HL-60 (cell line): ENCODE measurements around the gene LIME1.

Experiments
- DNase-seq, 2 experiments: peaks; one replicate each; pipeline ENCODE4 v3.0.0-alpha.2; 2010 to 2020; ENCODE audit warnings: low read depth in 1 of 2, low spot score in 1 of 2
- H3K27ac ChIP-seq: fragments of 250-450 bp; sonication (Bioruptor Pico); replicated peaks from 2 replicates; pipeline ENCODE4 v1.5.1; 2020; ENCODE audit warnings: mild to moderate bottlenecking, moderate library complexity
- H3K27me3 ChIP-seq: fragments of 250-450 bp; sonication (Bioruptor Pico); 2 replicates; pipeline ENCODE4 v1.5.1; 2021; ENCODE audit warnings: mild to moderate bottlenecking, moderate library complexity; ENCODE audit not compliant: insufficient read depth, poor library complexity, severe bottlenecking
- H3K4me3 ChIP-seq: replicated peaks from 2 replicates; pipeline ENCODE4 v1.5.1; 2011; ENCODE audit warnings: mild to moderate bottlenecking, control low read depth, low read length; ENCODE audit not compliant: insufficient read depth
- GABPA ChIP-seq: IDR thresholded peaks from 2 replicates; pipeline ENCODE4 v1.6.1; 2012; ENCODE audit warnings: low read depth
- POLR2AphosphoS5 ChIP-seq: IDR thresholded peaks from 2 replicates; pipeline ENCODE4 v1.6.1; 2012; ENCODE audit warnings: low read depth
- SPI1 ChIP-seq: IDR thresholded peaks from 2 replicates; pipeline ENCODE4 v1.6.1; 2012; ENCODE audit warnings: low read depth, mild to moderate bottlenecking, borderline replicate concordance
- TF ChIP-seq, protein P1 (sequence below): IDR thresholded peaks from 2 replicates; pipeline ENCODE4 v1.6.1; 2012; ENCODE audit warnings: low read depth; ENCODE audit not compliant: insufficient replicate concordance
- TF ChIP-seq, protein P2 (sequence below): IDR thresholded peaks from one replicate; pipeline ENCODE4 v1.5.1; 2011; ENCODE audit warnings: low read length, control low read depth, inconsistent platforms; ENCODE audit not compliant: insufficient read depth

Gene LIME1

DNA sequence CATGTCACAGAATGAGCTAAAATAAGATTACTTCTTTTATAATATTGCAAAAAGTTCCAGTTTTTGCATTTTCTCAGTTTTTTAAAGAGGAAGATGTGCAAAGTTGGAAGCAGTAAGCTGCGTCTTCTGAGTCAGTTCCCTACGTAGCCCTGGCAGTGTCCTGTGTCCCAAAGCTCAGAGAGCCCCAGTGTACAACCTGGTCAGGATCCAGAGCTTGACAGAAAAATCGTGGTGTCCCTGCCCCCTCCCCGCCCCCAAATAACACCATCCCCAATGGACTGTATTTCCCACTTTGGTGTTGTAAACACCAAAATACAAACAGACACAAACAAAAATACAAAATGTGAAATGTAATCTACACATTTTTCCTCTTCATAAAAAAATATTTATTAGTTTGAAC, 7.7 kb downstream of the LIME1 start:
- TF ChIP-seq POLR2AphosphoS5, result no peak
- TF ChIP-seq GABPA, result no peak
- TF ChIP-seq, protein P1, sequence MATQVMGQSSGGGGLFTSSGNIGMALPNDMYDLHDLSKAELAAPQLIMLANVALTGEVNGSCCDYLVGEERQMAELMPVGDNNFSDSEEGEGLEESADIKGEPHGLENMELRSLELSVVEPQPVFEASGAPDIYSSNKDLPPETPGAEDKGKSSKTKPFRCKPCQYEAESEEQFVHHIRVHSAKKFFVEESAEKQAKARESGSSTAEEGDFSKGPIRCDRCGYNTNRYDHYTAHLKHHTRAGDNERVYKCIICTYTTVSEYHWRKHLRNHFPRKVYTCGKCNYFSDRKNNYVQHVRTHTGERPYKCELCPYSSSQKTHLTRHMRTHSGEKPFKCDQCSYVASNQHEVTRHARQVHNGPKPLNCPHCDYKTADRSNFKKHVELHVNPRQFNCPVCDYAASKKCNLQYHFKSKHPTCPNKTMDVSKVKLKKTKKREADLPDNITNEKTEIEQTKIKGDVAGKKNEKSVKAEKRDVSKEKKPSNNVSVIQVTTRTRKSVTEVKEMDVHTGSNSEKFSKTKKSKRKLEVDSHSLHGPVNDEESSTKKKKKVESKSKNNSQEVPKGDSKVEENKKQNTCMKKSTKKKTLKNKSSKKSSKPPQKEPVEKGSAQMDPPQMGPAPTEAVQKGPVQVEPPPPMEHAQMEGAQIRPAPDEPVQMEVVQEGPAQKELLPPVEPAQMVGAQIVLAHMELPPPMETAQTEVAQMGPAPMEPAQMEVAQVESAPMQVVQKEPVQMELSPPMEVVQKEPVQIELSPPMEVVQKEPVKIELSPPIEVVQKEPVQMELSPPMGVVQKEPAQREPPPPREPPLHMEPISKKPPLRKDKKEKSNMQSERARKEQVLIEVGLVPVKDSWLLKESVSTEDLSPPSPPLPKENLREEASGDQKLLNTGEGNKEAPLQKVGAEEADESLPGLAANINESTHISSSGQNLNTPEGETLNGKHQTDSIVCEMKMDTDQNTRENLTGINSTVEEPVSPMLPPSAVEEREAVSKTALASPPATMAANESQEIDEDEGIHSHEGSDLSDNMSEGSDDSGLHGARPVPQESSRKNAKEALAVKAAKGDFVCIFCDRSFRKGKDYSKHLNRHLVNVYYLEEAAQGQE, result no peak
- TF ChIP-seq SPI1, result no peak
- TF ChIP-seq, protein P2, sequence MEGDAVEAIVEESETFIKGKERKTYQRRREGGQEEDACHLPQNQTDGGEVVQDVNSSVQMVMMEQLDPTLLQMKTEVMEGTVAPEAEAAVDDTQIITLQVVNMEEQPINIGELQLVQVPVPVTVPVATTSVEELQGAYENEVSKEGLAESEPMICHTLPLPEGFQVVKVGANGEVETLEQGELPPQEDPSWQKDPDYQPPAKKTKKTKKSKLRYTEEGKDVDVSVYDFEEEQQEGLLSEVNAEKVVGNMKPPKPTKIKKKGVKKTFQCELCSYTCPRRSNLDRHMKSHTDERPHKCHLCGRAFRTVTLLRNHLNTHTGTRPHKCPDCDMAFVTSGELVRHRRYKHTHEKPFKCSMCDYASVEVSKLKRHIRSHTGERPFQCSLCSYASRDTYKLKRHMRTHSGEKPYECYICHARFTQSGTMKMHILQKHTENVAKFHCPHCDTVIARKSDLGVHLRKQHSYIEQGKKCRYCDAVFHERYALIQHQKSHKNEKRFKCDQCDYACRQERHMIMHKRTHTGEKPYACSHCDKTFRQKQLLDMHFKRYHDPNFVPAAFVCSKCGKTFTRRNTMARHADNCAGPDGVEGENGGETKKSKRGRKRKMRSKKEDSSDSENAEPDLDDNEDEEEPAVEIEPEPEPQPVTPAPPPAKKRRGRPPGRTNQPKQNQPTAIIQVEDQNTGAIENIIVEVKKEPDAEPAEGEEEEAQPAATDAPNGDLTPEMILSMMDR, result no peak
- no peaks in the 10 kb centered on the region for H3K27me3 ChIP-seq
- H3K4me3 ChIP-seq, result no peak overlapping the region
- H3K27ac ChIP-seq, result no peak overlapping the region
- DNase-seq, result no peak

DNA sequence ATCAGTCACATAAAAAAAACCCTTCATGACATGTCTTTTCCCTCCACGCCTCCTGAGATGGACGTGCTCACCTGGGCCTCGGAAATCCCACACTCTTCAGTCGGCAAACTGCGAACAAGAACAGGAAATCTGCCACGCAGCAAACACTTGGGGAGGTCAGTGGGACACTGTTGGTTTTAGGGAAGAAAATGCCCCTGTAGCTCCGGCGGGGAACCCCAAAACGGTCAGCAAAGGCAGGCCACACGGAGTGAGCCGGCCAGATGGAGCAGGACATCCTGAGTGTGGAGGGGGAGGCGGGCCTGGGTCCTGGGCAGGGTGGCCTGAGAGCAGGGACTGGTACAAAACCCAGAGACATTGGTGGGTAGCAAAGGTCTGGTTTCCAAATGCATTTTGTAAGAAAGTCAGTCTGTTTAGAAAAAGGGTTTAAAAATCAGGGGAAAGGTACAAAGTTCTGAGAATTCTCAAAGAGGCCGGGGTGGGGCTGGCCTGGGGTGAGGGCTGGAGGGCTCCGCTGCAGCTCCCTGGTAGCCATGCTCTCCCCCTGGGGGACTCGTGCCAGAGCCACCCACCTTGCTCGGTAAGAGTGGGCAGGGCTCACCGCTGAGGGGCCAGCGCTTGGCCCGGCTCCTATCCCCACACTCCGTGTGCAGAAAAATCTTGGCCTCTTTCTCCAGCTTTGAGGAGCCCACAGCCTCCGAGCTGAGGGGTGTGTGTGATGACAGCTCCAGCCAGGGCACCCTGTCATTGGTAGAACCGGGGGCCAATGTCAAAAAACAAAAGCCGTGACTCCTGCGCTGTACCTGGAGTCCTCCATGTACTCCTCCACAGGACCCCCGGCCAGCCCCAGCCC, 8.3 kb downstream of the LIME1 start:
- H3K27me3 ChIP-seq, result no peaks in the 10 kb centered on the region
- TF ChIP-seq SPI1 (no peak), GABPA (no peak), POLR2AphosphoS5 (no peak)
- TF ChIP-seq, protein P1, result no peak
- TF ChIP-seq, protein P2, result no peak
- no peak overlapping the region for H3K27ac ChIP-seq
- H3K4me3 ChIP-seq, result no peak overlapping the region
- no peak for DNase-seq

DNA sequence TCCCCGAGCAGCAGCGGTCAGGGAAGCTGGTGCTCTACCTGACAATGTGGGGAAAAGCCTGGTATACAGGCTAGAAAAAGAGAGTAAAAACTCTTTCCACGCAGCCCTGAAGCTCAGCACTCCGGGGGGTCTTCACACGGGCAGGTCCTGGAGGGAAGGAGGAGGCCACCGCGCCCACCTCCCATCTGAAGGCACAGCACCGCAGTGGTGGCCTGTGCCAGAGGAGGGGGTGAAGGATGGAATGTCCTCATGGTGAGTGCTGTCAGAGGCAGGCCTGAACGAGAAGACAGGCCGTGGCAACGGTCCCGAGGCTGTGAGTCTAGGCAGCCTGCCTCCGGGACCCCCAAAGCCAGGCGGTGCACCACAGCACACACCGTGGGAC, 9.0 kb downstream of the LIME1 start:
- no peak for DNase-seq

More for the DNA sequence above, 9.0 kb downstream of the LIME1 start:
- Histone ChIP-seq H3K27ac (no peak overlapping the region), H3K27me3 (no peaks in the 10 kb centered on the region), H3K4me3 (no peak overlapping the region)
- TF ChIP-seq, protein P2, result no peak
- TF ChIP-seq POLR2AphosphoS5, result no peak
- TF ChIP-seq GABPA, result no peak
- TF ChIP-seq SPI1, result no peak
- TF ChIP-seq, protein P1, result no peak
